ENCODE results near the gene APBB2. TPM values are rescaled to one million over a fixed set of nuclear protein-coding genes. Genes with fewer than 3 reads are reported as not detected.

The APBB2 gene
- total RNA-seq, 1 experiment from 2014 or later, result 49.0 TPM

GRCh38 chr4:41079881-41080560, 134.3 kb downstream of the APBB2 start:
- Mint-ChIP-seq H3K4me1 (peaks cover 9% of the 10 kb centered on the region), H3K36me3 (no peaks in the 10 kb centered on the region), H3K27ac (peak overlapping the region; percentile 51; the same call in 1 of the 2 replicates), H3K27me3 (ENCODE audit: low read depth) (no peaks in the 10 kb centered on the region), H3K9me3 (no peaks in the 10 kb centered on the region), H3K4me3 (no peak overlapping the region)
- TF ChIP-seq NR1H2 (CRISPR knock-in tag; IDR thresholded peaks at IDR 0.05) (no peak), FOXP1 (CRISPR knock-in tag; IDR thresholded peaks at IDR 0.05; ENCODE audit: borderline replicate concordance) (no peak), ERG (CRISPR knock-in tag; IDR thresholded peaks at IDR 0.05) (no peak), EMX1 (CRISPR knock-in tag; IDR thresholded peaks at IDR 0.05) (no peak), OVOL2 (CRISPR knock-in tag; IDR thresholded peaks at IDR 0.05; ENCODE audit: borderline replicate concordance) (no peak), ZNF396 (CRISPR knock-in tag; IDR thresholded peaks at IDR 0.05; ENCODE audit: borderline replicate concordance) (no peak), NR3C1 (CRISPR knock-in tag; conservative IDR thresholded peaks at IDR 0.05; ENCODE audit: low read depth) (no peak), CREM (CRISPR knock-in tag; IDR thresholded peaks at IDR 0.05) (no peak), ESRRA (CRISPR knock-in tag; IDR thresholded peaks at IDR 0.05; ENCODE audit: borderline replicate concordance) (no peak)
- TF ChIP-seq, protein P1, sequence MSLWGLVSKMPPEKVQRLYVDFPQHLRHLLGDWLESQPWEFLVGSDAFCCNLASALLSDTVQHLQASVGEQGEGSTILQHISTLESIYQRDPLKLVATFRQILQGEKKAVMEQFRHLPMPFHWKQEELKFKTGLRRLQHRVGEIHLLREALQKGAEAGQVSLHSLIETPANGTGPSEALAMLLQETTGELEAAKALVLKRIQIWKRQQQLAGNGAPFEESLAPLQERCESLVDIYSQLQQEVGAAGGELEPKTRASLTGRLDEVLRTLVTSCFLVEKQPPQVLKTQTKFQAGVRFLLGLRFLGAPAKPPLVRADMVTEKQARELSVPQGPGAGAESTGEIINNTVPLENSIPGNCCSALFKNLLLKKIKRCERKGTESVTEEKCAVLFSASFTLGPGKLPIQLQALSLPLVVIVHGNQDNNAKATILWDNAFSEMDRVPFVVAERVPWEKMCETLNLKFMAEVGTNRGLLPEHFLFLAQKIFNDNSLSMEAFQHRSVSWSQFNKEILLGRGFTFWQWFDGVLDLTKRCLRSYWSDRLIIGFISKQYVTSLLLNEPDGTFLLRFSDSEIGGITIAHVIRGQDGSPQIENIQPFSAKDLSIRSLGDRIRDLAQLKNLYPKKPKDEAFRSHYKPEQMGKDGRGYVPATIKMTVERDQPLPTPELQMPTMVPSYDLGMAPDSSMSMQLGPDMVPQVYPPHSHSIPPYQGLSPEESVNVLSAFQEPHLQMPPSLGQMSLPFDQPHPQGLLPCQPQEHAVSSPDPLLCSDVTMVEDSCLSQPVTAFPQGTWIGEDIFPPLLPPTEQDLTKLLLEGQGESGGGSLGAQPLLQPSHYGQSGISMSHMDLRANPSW (CRISPR knock-in tag; conservative IDR thresholded peaks at IDR 0.05; ENCODE audit: low read depth), result no peak
- TF ChIP-seq, protein P2, sequence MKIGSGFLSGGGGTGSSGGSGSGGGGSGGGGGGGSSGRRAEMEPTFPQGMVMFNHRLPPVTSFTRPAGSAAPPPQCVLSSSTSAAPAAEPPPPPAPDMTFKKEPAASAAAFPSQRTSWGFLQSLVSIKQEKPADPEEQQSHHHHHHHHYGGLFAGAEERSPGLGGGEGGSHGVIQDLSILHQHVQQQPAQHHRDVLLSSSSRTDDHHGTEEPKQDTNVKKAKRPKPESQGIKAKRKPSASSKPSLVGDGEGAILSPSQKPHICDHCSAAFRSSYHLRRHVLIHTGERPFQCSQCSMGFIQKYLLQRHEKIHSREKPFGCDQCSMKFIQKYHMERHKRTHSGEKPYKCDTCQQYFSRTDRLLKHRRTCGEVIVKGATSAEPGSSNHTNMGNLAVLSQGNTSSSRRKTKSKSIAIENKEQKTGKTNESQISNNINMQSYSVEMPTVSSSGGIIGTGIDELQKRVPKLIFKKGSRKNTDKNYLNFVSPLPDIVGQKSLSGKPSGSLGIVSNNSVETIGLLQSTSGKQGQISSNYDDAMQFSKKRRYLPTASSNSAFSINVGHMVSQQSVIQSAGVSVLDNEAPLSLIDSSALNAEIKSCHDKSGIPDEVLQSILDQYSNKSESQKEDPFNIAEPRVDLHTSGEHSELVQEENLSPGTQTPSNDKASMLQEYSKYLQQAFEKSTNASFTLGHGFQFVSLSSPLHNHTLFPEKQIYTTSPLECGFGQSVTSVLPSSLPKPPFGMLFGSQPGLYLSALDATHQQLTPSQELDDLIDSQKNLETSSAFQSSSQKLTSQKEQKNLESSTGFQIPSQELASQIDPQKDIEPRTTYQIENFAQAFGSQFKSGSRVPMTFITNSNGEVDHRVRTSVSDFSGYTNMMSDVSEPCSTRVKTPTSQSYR (CRISPR knock-in tag; IDR thresholded peaks at IDR 0.05), result no peak
- no peak for DNase-seq (ENCODE audit: low spot score)
- CTCF ChIA-PET, result interaction anchor here (0.5 to 0.9 kb wide), 3 partner anchors 127 to 799 kb away, joined by 3 to 6 read pairs (median 4); no protein-coding TSS in a partner anchor
- POLR2A ChIA-PET, result no interaction called here
- no peak for ATAC-seq

GRCh38 chr4:41077628-41078027, 136.7 kb downstream of the APBB2 start:
- H3K4me3 Mint-ChIP-seq, result no peak overlapping the region
- ATAC-seq, result no peak
- no peak for TF ChIP-seq ZNF219 (CRISPR knock-in tag; IDR thresholded peaks at IDR 0.05; ENCODE audit: borderline replicate concordance)
- TF ChIP-seq NFYB (CRISPR knock-in tag; conservative IDR thresholded peaks at IDR 0.05; ENCODE audit: low read depth), result no peak
- TF ChIP-seq MXD4 (CRISPR knock-in tag; IDR thresholded peaks at IDR 0.05; ENCODE audit: borderline replicate concordance), result no peak
- TF ChIP-seq, protein P3, sequence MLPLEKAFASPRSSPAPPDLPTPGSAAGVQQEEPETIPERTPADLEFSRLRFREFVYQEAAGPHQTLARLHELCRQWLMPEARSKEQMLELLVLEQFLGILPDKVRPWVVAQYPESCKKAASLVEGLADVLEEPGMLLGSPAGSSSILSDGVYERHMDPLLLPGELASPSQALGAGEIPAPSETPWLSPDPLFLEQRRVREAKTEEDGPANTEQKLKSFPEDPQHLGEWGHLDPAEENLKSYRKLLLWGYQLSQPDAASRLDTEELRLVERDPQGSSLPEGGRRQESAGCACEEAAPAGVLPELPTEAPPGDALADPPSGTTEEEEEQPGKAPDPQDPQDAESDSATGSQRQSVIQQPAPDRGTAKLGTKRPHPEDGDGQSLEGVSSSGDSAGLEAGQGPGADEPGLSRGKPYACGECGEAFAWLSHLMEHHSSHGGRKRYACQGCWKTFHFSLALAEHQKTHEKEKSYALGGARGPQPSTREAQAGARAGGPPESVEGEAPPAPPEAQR (CRISPR knock-in tag; IDR thresholded peaks at IDR 0.05), result no peak
- TF ChIP-seq FOXK1 (CRISPR knock-in tag; IDR thresholded peaks at IDR 0.05), result no peak
- no peak for TF ChIP-seq NFATC4 (CRISPR knock-in tag; IDR thresholded peaks at IDR 0.05)
- TF ChIP-seq, protein P4, sequence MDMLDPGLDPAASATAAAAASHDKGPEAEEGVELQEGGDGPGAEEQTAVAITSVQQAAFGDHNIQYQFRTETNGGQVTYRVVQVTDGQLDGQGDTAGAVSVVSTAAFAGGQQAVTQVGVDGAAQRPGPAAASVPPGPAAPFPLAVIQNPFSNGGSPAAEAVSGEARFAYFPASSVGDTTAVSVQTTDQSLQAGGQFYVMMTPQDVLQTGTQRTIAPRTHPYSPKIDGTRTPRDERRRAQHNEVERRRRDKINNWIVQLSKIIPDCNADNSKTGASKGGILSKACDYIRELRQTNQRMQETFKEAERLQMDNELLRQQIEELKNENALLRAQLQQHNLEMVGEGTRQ (CRISPR knock-in tag; IDR thresholded peaks at IDR 0.05), result no peak
- TF ChIP-seq MYBL2 (CRISPR knock-in tag; IDR thresholded peaks at IDR 0.05), result no peak
- no peak for TF ChIP-seq TCF7 (CRISPR knock-in tag; IDR thresholded peaks at IDR 0.05; ENCODE audit: low read depth)
- no peak for TF ChIP-seq IRF1 (CRISPR knock-in tag; IDR thresholded peaks at IDR 0.05)
- TF ChIP-seq RELA (CRISPR knock-in tag; IDR thresholded peaks at IDR 0.05; ENCODE audit: borderline replicate concordance), result no peak
- no peak for TF ChIP-seq ZNF423 (CRISPR knock-in tag; IDR thresholded peaks at IDR 0.05)
- TF ChIP-seq JAZF1 (CRISPR knock-in tag; IDR thresholded peaks at IDR 0.05), result no peak
- no peak for TF ChIP-seq NFE2L1 (CRISPR knock-in tag; IDR thresholded peaks at IDR 0.05)
- TF ChIP-seq ESRRA (CRISPR knock-in tag; IDR thresholded peaks at IDR 0.05; ENCODE audit: borderline replicate concordance), result no peak
- no peak for TF ChIP-seq ZBTB21 (CRISPR knock-in tag; IDR thresholded peaks at IDR 0.05; ENCODE audit: borderline replicate concordance)

More at GRCh38 chr4:41077628-41078027, 136.7 kb downstream of the APBB2 start:
- no peaks in the 10 kb centered on the region for H3K9me3 Mint-ChIP-seq
- POLR2A ChIA-PET, result no interaction called here
- no peaks in the 10 kb centered on the region for H3K36me3 Mint-ChIP-seq
- peaks cover 17% of the 10 kb centered on the region for H3K4me1 Mint-ChIP-seq
- no peaks in the 10 kb centered on the region for H3K27me3 Mint-ChIP-seq (ENCODE audit: low read depth)
- DNase-seq (ENCODE audit: low spot score), result no peak
- no peak overlapping the region for H3K27ac Mint-ChIP-seq
- CTCF ChIA-PET, result interaction anchor here (0.6 to 1.1 kb wide), 2 partner anchors 42 to 152 kb away, joined by 3 to 4 read pairs; no protein-coding TSS in a partner anchor
